ENCODE data around the gene JAKMIP2. TPM values are rescaled to one million over a fixed set of nuclear protein-coding genes. Genes with fewer than 3 reads are reported as not detected.
"Not testable (repeated sequence)": the region's sequence is repeated elsewhere in the genome, so short reads cannot be mapped to it uniquely, and the experiment has no call there.

Gene JAKMIP2
- total and polyA plus RNA-seq, 10 donors: 0.09 to 2.4 (median 1.5) TPM

- intact Hi-C loops (cut with DNase I; ENCODE audit: low total_unique reads): no loop called here
- WGBS, 5 donors: 16 to 29% (median 20%) methylated on average over 6 of the region's 6 CpGs
- peak; percentile 84 for DNase-seq
- peaks cover 0 to 21% (median 11%) of the 10 kb centered on the region in 6 donors for H3K4me1 ChIP-seq
- no peaks in the 10 kb centered on the region for H3K36me3 ChIP-seq
- H3K9me3 ChIP-seq: no peaks in the 10 kb centered on the region
- peak overlapping the region in 5 of 8 donors; percentile 22 to 78 (median 66) for H3K27ac ChIP-seq
- TF ChIP-seq CTCF (IDR thresholded peaks at IDR 0.05 in 8 of 11, conservative IDR thresholded peaks at IDR 0.05 in 3 of 11): no peak
- no peak for TF ChIP-seq POLR2AphosphoS5 (IDR thresholded peaks at IDR 0.05)
- no peak for TF ChIP-seq POLR2A (IDR thresholded peaks at IDR 0.05)
- H3K27me3 ChIP-seq (replicated peaks in 1 of 7): peaks cover 0 to 28% (median 0%) of the 10 kb centered on the region in 7 donors
- peak overlapping the region in 1 of 8 donors; percentile 26 for H3K4me3 ChIP-seq
Observed at GRCh38 chr5:147805030-147805454, 22.5 kb upstream of the JAKMIP2 start.

GRCh38 chr5:147804334-147804733 lies 21.8 kb upstream of the JAKMIP2 start:
- Histone ChIP-seq H3K27me3 (replicated peaks in 1 of 7) (peaks cover 0 to 36% (median 0%) of the 10 kb centered on the region in 7 donors), H3K27ac (peak overlapping the region in 4 of 8 donors; percentile 43 to 78 (median 64)), H3K4me1 (peaks cover 0 to 21% (median 11%) of the 10 kb centered on the region in 6 donors), H3K36me3 (no peaks in the 10 kb centered on the region), H3K4me3 (peak overlapping the region in 1 of 8 donors; percentile 10), H3K9me3 (no peaks in the 10 kb centered on the region)
- intact Hi-C loops (cut with DNase I; ENCODE audit: low total_unique reads): no loop called here
- no peak for TF ChIP-seq POLR2AphosphoS5 (IDR thresholded peaks at IDR 0.05)
- TF ChIP-seq CTCF (IDR thresholded peaks at IDR 0.05 in 8 of 11, conservative IDR thresholded peaks at IDR 0.05 in 3 of 11): no peak
- no peak for TF ChIP-seq POLR2A (IDR thresholded peaks at IDR 0.05)
- 69 to 74% (median 73%) methylated on average over 3 of the region's 3 CpGs for WGBS, 5 donors
- no peak for DNase-seq

GRCh38 chr5:147803926-147804325 lies 21.4 kb upstream of the JAKMIP2 start:
- Histone ChIP-seq H3K4me1 (peaks cover 0 to 21% (median 11%) of the 10 kb centered on the region in 6 donors), H3K27me3 (replicated peaks in 1 of 7) (peaks cover 0 to 40% (median 0%) of the 10 kb centered on the region in 7 donors), H3K9me3 (no peaks in the 10 kb centered on the region), H3K4me3 (no peak overlapping the region), H3K36me3 (no peaks in the 10 kb centered on the region), H3K27ac (no peak overlapping the region)
- TF ChIP-seq POLR2AphosphoS5 (IDR thresholded peaks at IDR 0.05) (no peak), POLR2A (IDR thresholded peaks at IDR 0.05) (no peak), CTCF (IDR thresholded peaks at IDR 0.05 in 8 of 11, conservative IDR thresholded peaks at IDR 0.05 in 3 of 11) (no peak)
- 0 to 50% (median 6%) methylated on average over 1 of the region's 1 CpG for WGBS, 5 donors
- intact Hi-C loops (cut with DNase I; ENCODE audit: low total_unique reads): no loop called here
- DNase-seq: no peak

GRCh38 chr5:147803161-147803560 lies 20.6 kb upstream of the JAKMIP2 start:
- H3K9me3 ChIP-seq; H3K36me3 ChIP-seq; H3K27ac ChIP-seq; intact Hi-C loops (cut with DNase I; ENCODE audit: low total_unique reads); DNase-seq; H3K4me3 ChIP-seq: not testable (repeated sequence)
- 34 to 40% (median 38%) methylated on average over 3 of the region's 3 CpGs for WGBS, 5 donors
- peaks cover 0 to 21% (median 11%) of the 10 kb centered on the region in 6 donors for H3K4me1 ChIP-seq
- peaks cover 0 to 41% (median 0%) of the 10 kb centered on the region in 7 donors for H3K27me3 ChIP-seq (replicated peaks in 1 of 7)

Measured in spleen (tissue), 11 donors.